Astrocyte (in vitro differentiated cells and primary cell): Measurements from ENCODE around the gene TBXAS1. TPM values are rescaled to one million over a fixed set of nuclear protein-coding genes. Genes with fewer than 3 reads are reported as not detected.

ENCODE experiments used
- DNase-seq: peaks from one replicate; pipeline ENCODE4 v3.0.0-alpha.2; 2010; ENCODE audit warnings: low read depth
- FAIRE-seq: peaks from 2 replicates; lab custom pipeline; 2011; peaks lifted over from hg19 to GRCh38; lab: Jason Lieb, UNC
- H2AFZ ChIP-seq: 2 replicates; pipeline ENCODE4 v1.6.0; 2012; ENCODE audit warnings: low read depth, low read length, inconsistent platforms
- H3K27ac ChIP-seq: 2 replicates; pipeline ENCODE4 v1.5.1; 2011; ENCODE audit warnings: low read depth, low read length, inconsistent platforms
- H3K27me3 ChIP-seq: 2 replicates; pipeline ENCODE4 v1.6.0; 2011; ENCODE audit warnings: low read length, inconsistent platforms; ENCODE audit not compliant: insufficient read depth
- H3K36me3 ChIP-seq: 2 replicates; pipeline ENCODE4 v1.5.1; 2011; ENCODE audit warnings: low read length, inconsistent platforms; ENCODE audit not compliant: insufficient read depth
- H3K4me1 ChIP-seq: 2 replicates; pipeline ENCODE4 v1.5.1; 2011; ENCODE audit warnings: low read length, inconsistent platforms; ENCODE audit not compliant: insufficient read depth
- H3K4me2 ChIP-seq: 2 replicates; pipeline ENCODE4 v1.6.0; 2012; ENCODE audit warnings: low read length, inconsistent platforms
- H3K4me3 ChIP-seq: 2 replicates; pipeline ENCODE4 v1.5.1; 2011; ENCODE audit warnings: low read depth, mild to moderate bottlenecking, low read length, inconsistent platforms; ENCODE audit not compliant: insufficient read depth
- H3K79me2 ChIP-seq: 2 replicates; pipeline ENCODE4 v1.6.0; 2012; ENCODE audit warnings: mild to moderate bottlenecking, low read length, inconsistent platforms; ENCODE audit not compliant: insufficient read depth
- H3K9ac ChIP-seq: 2 replicates; pipeline ENCODE4 v1.6.0; 2012; ENCODE audit warnings: mild to moderate bottlenecking, low read length, inconsistent platforms
- H3K9me3 ChIP-seq: 2 replicates; pipeline ENCODE4 v1.5.1; 2012; ENCODE audit warnings: low read depth, mild to moderate bottlenecking, low read length, inconsistent platforms; ENCODE audit not compliant: insufficient read depth
- H4K20me1 ChIP-seq: 2 replicates; pipeline ENCODE4 v1.6.0; 2012; ENCODE audit warnings: low read length, inconsistent platforms; ENCODE audit not compliant: insufficient read depth
- H3K27ac Mint-ChIP-seq: one replicate; pipeline ENCODE4 v1.8.0; 2021; ENCODE audit warnings: mild to moderate bottlenecking, mixed read lengths; ENCODE audit not compliant: unreplicated experiment
- H3K27me3 Mint-ChIP-seq: one replicate; pipeline ENCODE4 v1.8.0; 2021; ENCODE audit warnings: low read depth, mixed read lengths; ENCODE audit not compliant: unreplicated experiment
- H3K36me3 Mint-ChIP-seq: one replicate; pipeline ENCODE4 v1.8.0; 2021; ENCODE audit warnings: low read depth, mixed read lengths; ENCODE audit not compliant: unreplicated experiment
- H3K4me1 Mint-ChIP-seq: one replicate; pipeline ENCODE4 v1.8.0; 2021; ENCODE audit warnings: low read depth, mixed read lengths; ENCODE audit not compliant: unreplicated experiment
- H3K4me3 Mint-ChIP-seq: one replicate; pipeline ENCODE4 v1.8.0; 2021; ENCODE audit warnings: mild to moderate bottlenecking, moderate library complexity, mixed read lengths; ENCODE audit not compliant: unreplicated experiment
- H3K9me3 Mint-ChIP-seq: one replicate; pipeline ENCODE4 v1.8.0; 2021; ENCODE audit warnings: mild to moderate bottlenecking, mixed read lengths; ENCODE audit not compliant: unreplicated experiment
- CTCF ChIP-seq: IDR thresholded peaks from 2 replicates; pipeline ENCODE4 v1.5.1; 2011; ENCODE audit warnings: low read depth, mild to moderate bottlenecking, inconsistent platforms, low read length, moderate library complexity; ENCODE audit not compliant: insufficient read depth
- EZH2 ChIP-seq: IDR thresholded peaks from 2 replicates; pipeline ENCODE4 v1.6.1; 2012; ENCODE audit warnings: mild to moderate bottlenecking, low read length, inconsistent platforms; ENCODE audit not compliant: insufficient read depth
- total RNA-seq: library from RNA; stranded (reverse); gene quantifications from 2 replicates; pipeline ENCODE4 v1.2.1, GENCODE V29; 2021

TBXAS1 gene
- total RNA-seq, 1 donor from 2014 or later = 1.1 TPM

GRCh38 chr7:140005341-140005740 is 176.3 kb downstream of the TBXAS1 start:
- H3K27me3 ChIP-seq = peaks cover 5% of the 10 kb centered on the region
- H3K36me3 ChIP-seq = no peaks in the 10 kb centered on the region
- DNase-seq = no peak
- H3K4me3 ChIP-seq = no peak overlapping the region
- Mint-ChIP-seq H3K9me3 (no peaks in the 10 kb centered on the region), H3K27ac (no peak overlapping the region), H3K4me3 (no peak overlapping the region), H3K4me1 (no peaks in the 10 kb centered on the region), H3K27me3 (peaks cover 26% of the 10 kb centered on the region), H3K36me3 (no peaks in the 10 kb centered on the region)
- no peaks in the 10 kb centered on the region for H4K20me1 ChIP-seq
- no peak overlapping the region for H3K27ac ChIP-seq
- H3K79me2 ChIP-seq = no peaks in the 10 kb centered on the region
- H3K9ac ChIP-seq = no peak overlapping the region
- H3K9me3 ChIP-seq = no peaks in the 10 kb centered on the region
- H3K4me1 ChIP-seq = no peaks in the 10 kb centered on the region
- H3K4me2 ChIP-seq = no peak overlapping the region
- no peak overlapping the region for H2AFZ ChIP-seq
- TF ChIP-seq EZH2 (no peak), CTCF (no peak)
- no peak for FAIRE-seq

- H3K36me3 ChIP-seq = no peaks in the 10 kb centered on the region
- TF ChIP-seq CTCF (peak; percentile 12), EZH2 (no peak)
- no peaks in the 10 kb centered on the region for H3K4me1 Mint-ChIP-seq
- H3K27me3 Mint-ChIP-seq = peaks cover 22% of the 10 kb centered on the region
- no peak overlapping the region for H3K27ac ChIP-seq
- no peak overlapping the region for H3K4me3 ChIP-seq
- no peaks in the 10 kb centered on the region for H3K4me1 ChIP-seq
- no peak overlapping the region for H3K27ac Mint-ChIP-seq
- H4K20me1 ChIP-seq = no peaks in the 10 kb centered on the region
- H3K9me3 ChIP-seq = no peaks in the 10 kb centered on the region
- H3K36me3 Mint-ChIP-seq = no peaks in the 10 kb centered on the region
- FAIRE-seq = no peak
- H3K9me3 Mint-ChIP-seq = no peaks in the 10 kb centered on the region
- H3K4me3 Mint-ChIP-seq = no peak overlapping the region
- no peak overlapping the region for H3K9ac ChIP-seq
- no peak overlapping the region for H2AFZ ChIP-seq
- H3K27me3 ChIP-seq = peaks cover 9% of the 10 kb centered on the region
- DNase-seq = no peak
- H3K79me2 ChIP-seq = no peaks in the 10 kb centered on the region
- H3K4me2 ChIP-seq = no peak overlapping the region
These were observed 176.9 kb downstream of the TBXAS1 start for GRCh38 chr7:140005754-140006503.

GRCh38 chr7:140006600-140006999 is 177.5 kb downstream of the TBXAS1 start:
- no peak overlapping the region for H3K4me3 ChIP-seq
- no peaks in the 10 kb centered on the region for H3K79me2 ChIP-seq
- H3K4me1 Mint-ChIP-seq = no peaks in the 10 kb centered on the region
- H4K20me1 ChIP-seq = no peaks in the 10 kb centered on the region
- H3K4me3 Mint-ChIP-seq = no peak overlapping the region
- no peak overlapping the region for H3K4me2 ChIP-seq
- H3K36me3 ChIP-seq = no peaks in the 10 kb centered on the region
- H3K9ac ChIP-seq = no peak overlapping the region
- no peak overlapping the region for H3K27ac ChIP-seq
- no peaks in the 10 kb centered on the region for H3K9me3 ChIP-seq
- no peak overlapping the region for H2AFZ ChIP-seq
- H3K27me3 ChIP-seq = peaks cover 9% of the 10 kb centered on the region
- FAIRE-seq (no peak), DNase-seq (no peak)
- H3K9me3 Mint-ChIP-seq = no peaks in the 10 kb centered on the region
- H3K36me3 Mint-ChIP-seq = no peaks in the 10 kb centered on the region
- H3K27me3 Mint-ChIP-seq = peaks cover 26% of the 10 kb centered on the region
- no peak overlapping the region for H3K27ac Mint-ChIP-seq
- no peak for TF ChIP-seq CTCF
- no peak for TF ChIP-seq EZH2
- H3K4me1 ChIP-seq = no peaks in the 10 kb centered on the region
